IPS-NIHi7 (cell line): ENCODE measurements around the gene BMPER.

Experiments used
- DNase-seq: peaks from one replicate; pipeline ENCODE4 v3.0.0; 2012; ENCODE audit warnings: mixed read lengths; ENCODE audit errors: extremely low spot score

The BMPER gene

DNA sequence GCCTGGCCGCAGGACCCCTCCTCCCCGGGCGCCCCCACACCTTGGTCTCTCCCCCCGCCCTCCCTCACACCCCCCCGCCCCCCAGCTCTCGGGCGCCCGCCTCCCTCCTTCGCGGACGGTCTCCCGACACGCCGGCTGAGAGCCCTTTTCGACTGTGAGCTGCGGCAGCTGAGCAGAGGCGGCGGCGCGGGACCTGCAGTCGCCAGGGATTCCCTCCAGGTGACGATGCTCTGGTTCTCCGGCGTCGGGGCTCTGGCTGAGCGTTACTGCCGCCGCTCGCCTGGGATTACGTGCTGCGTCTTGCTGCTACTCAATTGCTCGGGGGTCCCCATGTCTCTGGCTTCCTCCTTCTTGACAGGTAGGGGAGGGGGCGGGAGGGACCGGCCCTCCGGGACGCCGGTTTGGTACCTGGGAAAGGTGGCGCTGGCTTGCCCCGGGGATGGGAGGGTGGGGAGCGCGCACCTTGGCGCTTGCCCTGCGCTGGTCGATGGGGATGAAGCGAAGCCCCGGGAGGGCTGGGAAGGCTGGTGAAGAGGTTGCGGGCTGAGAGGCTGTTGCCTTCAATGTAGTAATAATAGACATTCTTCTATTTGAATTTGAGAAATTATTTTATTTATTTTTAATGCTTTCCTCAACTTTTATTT lies at the start of gene BMPER:
Gene BMPER, plus strand, starts transcription at position 151 of the 644 bp plus-strand sequence. Its CDS starts 75 bp downstream, at position 226.
- peak; percentile 74 for DNase-seq

DNA sequence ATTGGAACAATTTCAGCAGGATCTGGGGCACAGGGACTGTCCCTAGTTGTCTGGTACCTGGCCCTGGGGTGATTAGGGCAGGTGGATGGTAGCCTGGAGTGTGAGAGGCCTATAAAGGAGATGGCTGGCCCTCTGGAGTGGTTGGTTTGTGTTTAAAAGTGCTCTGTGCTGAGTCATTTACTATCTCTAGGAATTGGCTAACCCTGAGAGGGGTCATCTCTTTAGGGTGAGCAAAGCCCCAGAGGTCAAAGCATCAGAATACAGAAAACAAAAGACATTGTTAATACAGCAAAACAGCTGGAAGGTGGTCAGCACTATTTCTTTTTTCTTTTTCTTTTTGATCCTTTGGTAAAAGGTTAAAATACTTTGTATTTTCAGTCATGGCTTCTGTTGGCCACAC lies 43.4 kb upstream of the BMPER start:
- no peak for DNase-seq

DNA sequence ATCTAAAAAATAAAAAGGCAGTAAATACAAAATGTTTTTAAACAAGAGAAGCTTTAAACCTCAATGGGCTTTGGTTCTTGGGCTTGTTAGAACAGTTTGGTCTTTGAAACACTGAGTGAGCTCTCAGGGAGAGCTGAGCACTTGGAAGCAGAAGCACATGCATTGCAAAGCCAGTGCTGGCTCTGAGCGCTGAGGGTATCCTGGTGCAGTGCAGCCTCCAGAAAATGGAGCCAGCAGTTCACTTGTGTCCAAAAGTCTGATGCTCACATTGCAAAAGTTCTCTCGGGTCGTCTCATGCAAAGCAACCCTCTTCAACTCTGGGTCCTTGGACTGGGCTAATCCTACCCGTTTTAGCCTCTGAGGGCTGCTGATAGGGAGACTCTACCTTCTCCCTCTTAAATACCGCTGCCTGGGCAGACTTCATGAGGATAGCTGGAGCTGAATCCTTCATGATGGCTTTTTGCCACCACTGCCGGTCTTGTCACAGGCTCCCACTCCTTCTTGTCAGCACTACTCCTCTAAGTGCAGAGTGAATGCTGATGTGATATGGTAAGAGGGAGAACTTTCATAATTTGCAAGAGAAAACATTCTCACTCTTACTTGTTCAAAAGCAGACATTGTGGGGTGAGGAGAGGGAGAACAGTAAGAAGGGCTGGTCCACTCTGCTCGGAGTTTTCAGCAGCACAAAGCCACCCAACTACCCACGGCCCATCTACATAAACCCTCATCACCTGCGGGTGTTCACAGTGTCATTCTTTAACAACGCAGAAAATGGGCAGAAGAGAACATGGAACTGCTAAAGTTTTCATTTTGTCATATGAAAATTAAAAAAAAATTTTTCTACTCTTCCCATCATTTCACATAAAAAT lies 42.2 kb upstream of the BMPER start:
- DNase-seq: no peak

DNA sequence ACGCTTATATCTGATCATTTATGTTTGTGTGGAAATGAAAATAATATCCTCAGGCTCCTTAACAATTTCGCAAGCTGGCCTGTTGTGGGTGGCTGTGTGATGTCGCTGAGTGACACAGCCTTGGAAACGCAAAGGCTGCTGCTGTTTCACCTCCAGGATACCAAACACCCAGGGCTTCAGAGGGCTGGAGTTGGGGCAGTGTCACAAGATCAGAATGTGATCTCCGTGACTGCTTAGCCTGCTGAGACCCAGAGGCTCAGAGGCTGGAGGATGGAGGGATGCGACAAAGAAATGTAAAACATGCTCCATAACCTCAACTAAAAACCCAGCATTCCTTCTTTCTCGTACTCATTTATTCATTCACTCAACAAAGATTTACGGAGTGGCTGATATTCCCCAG lies 37.2 kb upstream of the BMPER start:
- DNase-seq: peak; percentile 31

DNA sequence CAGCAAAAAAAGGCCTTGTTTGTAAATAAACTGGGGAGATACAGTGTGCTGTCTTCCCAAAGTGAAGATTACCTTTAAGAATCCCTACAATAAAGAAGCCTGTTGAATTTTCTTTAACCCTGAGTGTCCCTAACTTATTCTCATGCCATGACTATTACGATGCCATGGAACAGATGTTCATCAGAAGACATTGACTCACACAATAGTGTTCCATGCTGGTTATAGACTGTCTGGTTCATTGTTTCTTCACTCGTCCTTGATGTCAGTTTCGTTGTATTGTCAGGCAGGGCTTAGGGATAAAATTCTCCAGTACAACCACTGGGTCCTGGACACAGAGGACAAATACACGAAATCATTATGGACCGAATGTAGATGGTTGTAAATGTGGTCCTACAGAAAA lies 36.2 kb upstream of the BMPER start:
- DNase-seq: no peak

DNA sequence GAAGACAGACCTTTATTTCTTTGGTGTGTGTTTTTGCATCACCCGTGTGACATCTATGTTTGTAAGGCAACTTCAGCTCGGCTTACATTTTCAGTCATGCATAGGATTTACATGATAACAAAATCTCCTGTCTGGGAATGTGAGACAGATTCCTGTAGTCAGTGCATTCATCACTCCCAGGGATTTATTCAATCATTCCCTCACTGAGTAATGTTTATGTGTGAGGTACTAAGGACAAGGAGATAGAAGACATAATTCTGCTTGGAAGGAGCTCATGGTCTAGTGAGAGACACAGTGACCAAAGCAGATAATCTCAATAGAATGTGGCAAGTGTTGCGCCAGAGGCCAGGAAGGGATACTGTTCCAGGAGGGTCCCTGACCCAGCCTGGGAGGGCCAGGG lies 35.2 kb upstream of the BMPER start:
- DNase-seq: no peak

DNA sequence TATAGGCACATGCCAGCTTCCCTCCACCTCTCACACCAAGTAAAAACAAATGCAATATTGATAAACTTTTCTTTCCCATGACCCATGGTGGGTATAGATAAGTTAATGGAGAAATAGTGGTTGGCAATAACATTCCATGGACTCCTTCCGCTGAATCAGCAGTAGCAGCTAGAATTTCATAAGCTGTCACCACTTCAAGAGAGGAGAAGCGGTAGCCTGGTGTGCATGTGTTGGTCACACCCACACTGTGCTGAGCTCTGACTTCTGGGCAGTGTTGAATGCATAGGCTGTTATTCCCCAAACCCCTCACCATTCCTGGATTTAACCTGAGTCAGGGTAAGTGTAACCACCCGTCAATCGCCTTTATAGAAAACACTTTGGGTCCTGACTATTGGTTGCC lies 32.5 kb upstream of the BMPER start:
- no peak for DNase-seq

DNA sequence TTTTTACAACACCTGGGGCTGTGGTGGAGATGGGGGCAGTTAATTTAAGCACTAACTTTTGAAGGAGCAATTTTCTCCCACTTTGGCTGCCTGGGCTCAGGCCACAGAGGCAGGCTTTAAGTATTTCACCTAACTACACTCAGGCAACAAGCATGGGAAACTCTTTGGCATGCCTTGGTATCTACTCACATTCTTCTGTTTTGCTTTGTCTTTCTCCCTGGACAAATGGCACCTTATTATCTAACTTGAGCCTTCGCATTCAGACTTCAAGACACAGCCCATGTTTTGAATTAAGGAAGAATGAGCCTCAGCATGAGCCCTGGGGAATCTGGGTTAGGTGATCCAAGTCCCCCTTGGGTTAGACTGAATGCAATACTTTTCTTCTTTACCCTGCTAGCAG lies 31.8 kb upstream of the BMPER start:
- DNase-seq: no peak

DNA sequence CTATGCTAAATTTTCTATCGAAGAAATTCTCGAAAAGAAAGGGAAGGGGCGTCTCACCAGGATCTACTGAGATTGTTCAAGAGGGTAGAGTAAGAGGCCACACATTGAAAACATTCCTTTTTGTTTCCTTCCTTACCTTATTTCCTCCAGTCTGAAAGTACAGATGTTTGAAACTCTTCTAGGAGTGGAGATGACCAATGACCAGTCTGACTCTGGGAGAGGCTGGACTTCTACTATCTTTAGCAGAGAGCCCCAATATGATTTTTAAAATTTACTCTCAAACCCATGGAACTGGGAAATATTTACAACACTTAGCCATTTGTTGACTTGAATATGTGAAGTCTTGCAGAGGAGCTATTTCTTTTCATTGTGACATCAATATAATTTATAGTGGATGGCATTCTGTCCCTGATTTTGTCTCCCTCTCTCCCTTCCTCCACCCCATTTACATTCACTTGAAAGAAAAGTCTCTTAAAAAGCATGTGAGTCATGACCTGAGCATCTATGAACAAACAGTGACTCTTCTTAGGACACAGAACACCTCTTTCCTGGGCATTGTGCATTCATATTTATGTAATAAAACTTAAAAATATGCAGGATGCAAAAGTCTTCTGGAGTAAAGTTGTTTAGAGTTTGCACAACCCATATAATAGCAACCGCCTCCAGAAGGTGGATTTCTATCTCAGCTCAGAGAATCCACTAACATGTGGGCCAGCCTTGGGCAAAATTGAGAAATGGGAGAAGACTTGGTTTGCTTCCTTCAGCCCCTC lies 31.2 kb upstream of the BMPER start:
- DNase-seq: no peak

DNA sequence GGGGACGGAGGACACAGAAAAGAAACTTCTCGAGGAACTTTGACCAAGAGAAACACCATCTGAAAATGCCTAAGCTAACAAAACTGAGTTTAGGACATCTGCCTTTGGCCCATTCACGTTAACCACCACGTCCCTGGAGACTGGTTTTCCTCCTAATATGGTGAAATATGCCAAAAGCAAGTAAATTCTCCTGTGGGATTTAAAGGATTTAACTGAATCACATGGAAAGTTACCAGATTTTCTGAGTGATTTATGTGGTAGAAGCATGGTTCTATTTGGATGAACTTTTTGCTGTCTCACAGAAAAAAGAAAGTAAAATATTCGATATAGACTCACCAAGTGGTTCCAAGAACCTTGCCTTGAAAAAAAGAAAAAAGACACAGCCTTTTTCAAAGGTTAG lies 30.4 kb upstream of the BMPER start:
- no peak for DNase-seq

DNA sequence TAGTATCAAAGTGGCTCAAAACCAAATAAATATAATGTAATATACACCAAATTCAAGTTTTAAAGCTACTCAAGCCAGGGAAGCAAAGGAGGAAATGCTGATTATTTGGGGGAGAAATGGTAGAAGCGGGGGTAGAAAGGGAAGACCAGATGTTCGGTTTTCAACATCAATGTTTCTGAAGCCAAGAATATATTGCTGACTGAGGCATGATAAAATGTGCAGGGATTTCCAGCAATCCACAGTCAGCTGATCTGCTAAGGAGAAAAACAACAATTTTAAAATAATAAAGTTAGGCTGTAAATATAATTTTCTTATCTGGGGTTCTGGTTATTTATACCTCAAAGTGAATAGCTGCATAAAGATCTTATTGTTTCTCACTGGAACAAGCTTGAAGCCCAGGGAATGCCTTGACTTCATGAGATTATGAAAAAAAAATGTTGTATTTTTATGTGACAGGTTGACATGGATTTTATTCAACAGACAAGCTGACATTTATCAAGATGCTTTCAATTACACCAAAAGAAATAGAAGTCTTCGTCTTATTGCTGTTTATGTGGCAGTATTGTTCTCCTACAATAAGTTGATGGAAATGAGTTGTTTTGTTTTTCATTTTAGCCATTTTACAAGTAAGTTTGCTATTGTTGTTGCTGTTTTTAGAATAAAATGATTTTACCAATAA lies 28.6 kb upstream of the BMPER start:
- no peak for DNase-seq

DNA sequence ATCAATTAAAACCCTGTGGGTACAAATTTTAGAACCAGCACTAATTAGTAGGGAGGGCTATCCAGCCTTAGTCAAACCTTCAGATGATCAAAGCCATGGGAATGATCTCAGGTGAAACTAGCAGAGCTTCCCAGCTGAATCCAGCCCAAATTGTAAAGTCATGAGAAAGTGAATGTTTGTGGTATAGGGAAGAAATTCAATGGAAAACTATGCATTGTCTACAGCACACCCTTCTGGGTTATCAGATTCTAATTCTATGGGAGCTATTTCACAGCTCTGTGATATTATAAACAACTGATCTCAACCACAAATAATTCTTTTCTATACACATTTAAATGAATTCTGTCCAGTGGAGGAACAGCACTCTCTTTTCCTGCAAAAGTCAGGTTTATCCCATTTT lies 24.6 kb upstream of the BMPER start:
- DNase-seq: no peak

DNA sequence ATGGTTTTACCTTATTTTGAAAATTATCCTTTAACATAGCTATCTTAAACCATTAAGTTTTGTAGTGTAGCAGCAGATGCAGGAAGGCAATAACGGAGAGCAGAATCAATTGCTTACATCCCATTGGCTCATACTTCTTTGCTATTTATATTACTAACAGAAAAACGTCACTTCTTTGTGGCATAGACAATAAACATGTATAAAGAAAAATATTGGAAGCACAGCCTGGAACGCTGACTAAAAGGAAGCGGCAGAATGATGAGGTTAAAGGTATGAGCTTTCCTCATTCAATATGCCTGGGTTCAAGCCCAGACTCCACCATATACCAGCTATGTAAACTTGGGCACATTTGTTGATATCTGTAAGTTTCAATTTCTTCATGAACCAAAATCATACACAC lies 24.0 kb upstream of the BMPER start:
- DNase-seq: no peak

DNA sequence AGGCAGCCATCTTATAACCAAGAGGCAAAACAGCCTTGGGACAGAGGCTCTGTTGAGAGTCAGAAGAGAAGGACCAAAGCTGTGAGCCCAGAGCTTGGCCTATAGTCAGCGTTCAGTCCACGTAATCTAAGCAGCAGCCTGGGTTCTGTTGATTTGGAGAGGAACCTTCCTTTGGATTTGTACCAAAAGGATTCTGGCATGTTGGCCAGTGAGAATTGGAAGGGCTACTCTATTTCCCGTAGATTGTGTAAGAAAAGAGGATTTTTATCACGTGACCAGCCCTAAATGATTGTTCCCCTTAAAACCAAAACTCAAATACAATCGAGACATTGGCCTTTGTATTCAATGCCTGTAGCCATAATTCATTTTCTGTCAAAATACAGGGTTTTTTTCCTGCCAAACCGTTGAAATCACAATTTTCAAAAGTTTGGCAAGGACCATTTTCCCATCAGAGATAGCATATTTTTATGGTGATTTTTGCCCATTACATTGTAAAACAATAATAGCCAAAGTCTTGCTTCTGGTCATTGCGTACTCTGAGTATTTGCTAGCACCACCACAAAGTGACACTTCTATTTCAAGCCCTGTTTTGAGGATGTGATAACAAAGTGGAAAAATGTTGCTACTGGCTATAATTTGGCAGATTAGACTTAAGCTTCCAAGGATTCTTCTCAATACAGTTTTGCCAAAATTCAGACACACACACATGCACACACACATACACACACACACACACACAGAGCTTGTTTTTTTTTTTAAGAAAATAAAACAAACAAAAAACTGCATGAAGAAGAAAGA lies 23.1 kb upstream of the BMPER start:
- no peak for DNase-seq

DNA sequence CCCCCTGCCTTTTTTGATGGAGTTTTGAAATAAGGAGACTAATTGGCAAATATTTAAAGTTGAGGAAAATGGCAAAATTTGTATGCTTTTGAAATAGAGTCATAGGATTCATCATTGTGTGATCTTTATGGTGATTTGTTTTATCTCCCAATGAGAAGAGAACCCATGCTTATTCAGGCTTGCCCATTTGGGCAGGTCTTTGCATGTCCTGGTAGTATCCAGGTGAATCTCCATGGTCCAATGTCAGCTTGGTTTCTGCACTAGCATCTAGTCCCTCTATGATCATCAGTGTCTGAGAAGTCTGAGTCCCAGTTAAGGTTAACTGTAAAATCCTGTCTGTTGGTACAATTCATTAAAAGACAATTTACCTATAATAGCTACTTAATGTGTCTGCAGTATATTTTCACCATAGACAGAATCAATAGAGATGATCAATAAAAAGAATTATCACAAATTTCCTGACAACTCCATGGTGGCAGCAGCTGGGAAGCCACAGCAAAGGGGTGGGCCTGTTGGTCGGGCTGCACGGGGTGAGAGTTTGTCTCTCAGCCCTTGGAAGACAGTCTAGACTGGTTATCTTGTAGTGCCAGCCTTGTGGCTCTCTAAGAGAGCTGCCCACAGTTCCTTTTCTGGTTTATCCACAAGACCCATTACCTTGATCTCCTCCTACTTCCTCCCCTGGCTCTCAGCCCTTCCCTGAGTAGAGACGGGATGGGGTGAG lies 22.2 kb upstream of the BMPER start:
- no peak for DNase-seq

DNA sequence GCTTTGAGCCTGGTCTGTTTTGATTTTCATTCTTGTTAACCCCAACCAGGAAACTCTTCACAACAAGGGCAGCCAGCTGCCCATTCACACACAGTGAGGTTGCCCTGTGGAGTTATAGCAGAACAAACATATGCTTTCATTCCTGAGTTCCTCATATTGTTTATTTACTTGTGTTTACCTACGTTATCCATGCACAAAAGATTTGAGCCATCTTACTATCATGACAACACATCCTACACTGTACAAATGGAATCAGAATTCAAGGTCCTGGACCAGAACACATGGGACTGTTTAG lies 21.7 kb upstream of the BMPER start:
- no peak for DNase-seq

DNA sequence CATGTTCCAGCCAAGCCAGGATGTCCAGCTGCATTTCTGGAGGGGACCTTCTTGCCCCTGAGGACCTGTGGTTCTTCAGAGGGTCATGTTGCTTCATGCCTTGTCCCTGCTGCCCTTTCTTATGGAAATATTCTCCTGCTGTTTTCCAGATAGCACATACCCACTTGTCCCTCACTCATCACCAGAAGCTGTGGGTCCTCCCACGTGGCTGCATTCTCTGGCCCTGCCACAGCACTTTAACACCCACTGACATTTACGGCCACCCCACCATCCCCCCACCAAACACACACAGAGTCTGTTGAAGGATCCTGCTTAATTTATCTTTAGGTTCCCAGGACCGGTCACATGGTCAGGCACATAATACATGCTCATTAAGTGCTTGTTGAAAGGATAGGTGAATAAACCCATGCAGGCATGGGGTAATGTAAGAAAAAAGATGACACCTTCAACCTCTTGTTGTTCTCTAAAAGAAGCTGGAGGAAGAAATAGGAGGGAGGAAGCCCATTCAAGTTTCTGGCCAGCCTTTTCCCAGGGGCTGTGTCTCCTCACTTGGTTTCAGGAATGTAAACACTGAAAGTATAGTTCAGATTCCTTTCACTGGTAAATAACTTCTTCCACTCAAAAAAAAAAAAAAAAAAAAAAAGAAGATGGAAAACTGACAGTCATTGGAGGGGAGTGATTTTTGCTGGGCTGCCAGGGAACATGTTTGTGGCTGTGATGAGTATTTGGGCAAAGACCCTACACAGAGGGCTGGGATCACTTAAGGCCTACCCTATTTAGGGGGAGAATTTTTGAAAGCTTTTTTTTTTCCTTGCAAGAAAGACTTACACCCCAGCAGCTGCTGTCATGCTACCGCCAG lies 19.8 kb upstream of the BMPER start:
- DNase-seq: no peak

DNA sequence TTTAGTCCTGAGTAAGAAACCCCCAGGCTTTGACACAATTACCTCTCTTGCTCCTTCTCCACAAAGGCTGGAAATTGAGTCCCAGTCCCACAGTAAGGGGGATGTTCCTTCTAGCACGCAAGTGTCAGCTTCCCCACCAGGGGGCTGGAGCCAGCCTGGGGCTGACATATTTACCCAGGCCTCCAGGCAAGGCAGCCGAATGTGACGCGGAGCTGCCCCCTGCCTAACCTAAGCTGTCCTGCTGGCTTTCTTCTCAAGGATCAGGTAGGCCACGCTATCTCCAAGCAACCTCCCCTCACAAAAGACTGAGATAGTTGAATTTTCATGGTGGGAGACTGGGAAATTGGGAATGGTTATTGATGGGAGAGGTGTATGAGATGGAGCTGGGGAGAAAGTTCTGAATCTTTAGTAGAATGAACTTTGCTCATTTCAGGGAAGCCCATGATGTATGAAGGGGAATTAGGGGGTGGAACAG lies 19.2 kb upstream of the BMPER start:
- peak; percentile 20 for DNase-seq

DNA sequence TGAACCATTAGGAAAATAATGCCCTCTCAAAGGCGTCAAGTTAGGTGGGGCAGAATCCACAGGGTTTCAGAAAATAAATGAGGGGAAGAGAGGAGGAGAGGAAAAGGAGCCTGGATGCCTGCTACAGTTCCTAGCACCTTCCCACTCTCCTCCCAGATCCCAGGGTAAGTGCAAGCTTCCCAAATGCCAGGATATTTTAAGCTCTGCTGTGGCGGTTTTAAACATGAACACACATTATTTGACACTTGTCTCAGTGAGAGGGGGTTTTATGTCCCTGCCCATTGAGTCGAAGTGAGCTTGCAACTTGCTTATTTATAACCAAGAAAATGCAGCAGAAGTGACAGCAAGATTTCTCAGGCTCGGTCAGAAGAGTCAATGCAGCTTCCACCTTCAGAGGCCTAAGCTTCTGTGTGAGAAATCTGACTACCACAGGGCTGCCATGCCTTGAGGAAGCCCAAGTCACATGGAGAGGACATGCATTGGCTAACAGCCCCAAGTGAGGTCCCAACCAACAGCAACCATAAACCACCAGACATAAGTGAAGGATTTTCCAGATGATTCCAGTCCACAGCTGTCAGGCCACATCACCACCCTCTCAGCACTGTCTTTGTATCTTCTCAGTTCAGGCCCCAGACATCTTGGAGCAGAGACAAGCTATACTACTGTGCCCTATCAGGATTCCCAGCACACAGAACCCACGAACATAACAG lies 17.9 kb upstream of the BMPER start:
- no peak for DNase-seq
